NB4 (cell line): Measurements from ENCODE around the gene GLIPR1L1.

Source experiments
- CTCF ChIP-seq: IDR thresholded peaks from one replicate; pipeline ENCODE4 v1.5.1; 2012; ENCODE audit warnings: low read depth, low read length
- MAX ChIP-seq: IDR thresholded peaks from 2 replicates; pipeline ENCODE4 v1.6.1; 2011; ENCODE audit warnings: low read depth, low read length
- MYC ChIP-seq: IDR thresholded peaks from 2 replicates; pipeline ENCODE4 v1.6.1; 2011; ENCODE audit warnings: low read depth, low read length
- POLR2A ChIP-seq: IDR thresholded peaks from 2 replicates; pipeline ENCODE4 v1.6.1; 2011; ENCODE audit warnings: mild to moderate bottlenecking; ENCODE audit not compliant: insufficient read length; ENCODE audit errors: extremely low read depth

- TF ChIP-seq MAX (no peak), CTCF (no peak), MYC (no peak), POLR2A (no peak)
Measured at GRCh38 chr12:75389061-75389460, 54.6 kb downstream of the GLIPR1L1 start.
